Mesenchymal stem cell (in vitro differentiated cells and primary cell): ENCODE measurements around the gene RFX8.

Source experiments
- DNase-seq: peaks from one replicate; pipeline ENCODE4 v3.0.0-alpha.2; 2013
- H2AFZ ChIP-seq: one replicate; pipeline ENCODE4 v1.6.1; 2013; ENCODE audit warnings: low read depth, mild to moderate bottlenecking, control low read depth, inconsistent platforms, low read length, moderate library complexity
- H2AK5ac ChIP-seq: 2 replicates; pipeline ENCODE4 v1.6.1; 2013; ENCODE audit warnings: low read length, moderate library complexity, mild to moderate bottlenecking, inconsistent platforms; ENCODE audit not compliant: severe bottlenecking
- H2BK120ac ChIP-seq: one replicate; pipeline ENCODE4 v1.6.1; 2013; ENCODE audit warnings: low read depth, mild to moderate bottlenecking, inconsistent platforms, low read length, moderate library complexity
- H2BK12ac ChIP-seq, 2 experiments: one replicate each; pipeline ENCODE4 v1.6.1; 2013; ENCODE audit warnings: inconsistent platforms in 2 of 2, low read length in 2 of 2, mild to moderate bottlenecking in 2 of 2, moderate library complexity in 2 of 2, control low read depth in 1 of 2
- H2BK15ac ChIP-seq: one replicate; pipeline ENCODE4 v1.6.1; 2013; ENCODE audit warnings: mild to moderate bottlenecking, low read depth, inconsistent platforms; ENCODE audit not compliant: poor library complexity, severe bottlenecking
- H2BK5ac ChIP-seq: 2 replicates; pipeline ENCODE4 v1.6.1; 2013; ENCODE audit warnings: low read depth, mild to moderate bottlenecking, low read length, control low read depth, inconsistent platforms; ENCODE audit not compliant: poor library complexity, severe bottlenecking
- H3K14ac ChIP-seq, 2 experiments: one replicate each; pipeline ENCODE4 v1.6.1; 2013; ENCODE audit warnings: inconsistent platforms in 2 of 2, low read length in 2 of 2, control low read depth in 1 of 2, mild to moderate bottlenecking in 1 of 2, moderate library complexity in 1 of 2
- H3K18ac ChIP-seq, 2 experiments: one replicate each; pipeline ENCODE4 v1.6.1; 2013; ENCODE audit warnings: inconsistent platforms in 2 of 2, low read length in 2 of 2, control low read depth in 1 of 2, low read depth in 1 of 2, mild to moderate bottlenecking in 1 of 2
- H3K23ac ChIP-seq, 2 experiments: one replicate each; pipeline ENCODE4 v1.6.1; 2013; ENCODE audit warnings: inconsistent platforms in 2 of 2, low read length in 2 of 2, mild to moderate bottlenecking in 2 of 2, moderate library complexity in 2 of 2, control low read depth in 1 of 2
- H3K27ac ChIP-seq: 2 replicates; pipeline ENCODE4 v1.5.1; 2013; ENCODE audit warnings: mild to moderate bottlenecking, moderate library complexity, low read length, control low read depth, inconsistent platforms; ENCODE audit not compliant: poor library complexity, severe bottlenecking
- H3K27me3 ChIP-seq, 2 experiments: 2 replicates each; pipeline versions ENCODE4 v1.6.1 to v1.7.0; 2013; ENCODE audit warnings: low read length in 2 of 2, mild to moderate bottlenecking in 2 of 2, moderate library complexity in 2 of 2, control low read depth in 1 of 2, inconsistent platforms in 1 of 2; ENCODE audit not compliant: control insufficient read depth in 1 of 2, insufficient read depth in 1 of 2
- H3K36me3 ChIP-seq, 2 experiments: 2 replicates each; pipeline versions ENCODE4 v1.6.1 to v1.7.0; 2013; ENCODE audit warnings: low read length in 2 of 2, control low read depth in 1 of 2, inconsistent platforms in 1 of 2, low read depth in 1 of 2, mild to moderate bottlenecking in 1 of 2; ENCODE audit not compliant: insufficient read depth in 2 of 2, control insufficient read depth in 1 of 2
- H3K4ac ChIP-seq, 2 experiments: one replicate each; pipeline ENCODE4 v1.6.1; 2013; ENCODE audit warnings: inconsistent platforms in 2 of 2, low read length in 2 of 2, mild to moderate bottlenecking in 2 of 2, moderate library complexity in 2 of 2, control low read depth in 1 of 2, low read depth in 1 of 2
- H3K4me1 ChIP-seq: 2 replicates; pipeline ENCODE4 v1.6.1; 2013; ENCODE audit warnings: low read depth, low read length, control low read depth; ENCODE audit not compliant: control insufficient read depth, insufficient read depth
- H3K4me2 ChIP-seq: 2 replicates; pipeline ENCODE4 v1.6.1; 2013; ENCODE audit warnings: low read length, mild to moderate bottlenecking, inconsistent platforms; ENCODE audit not compliant: poor library complexity, severe bottlenecking
- H3K4me3 ChIP-seq, 2 experiments: 2 replicates each; pipeline versions ENCODE4 v1.5.1 to v1.7.0; 2013; ENCODE audit warnings: low read length in 2 of 2, mild to moderate bottlenecking in 2 of 2, control low read depth in 1 of 2, low read depth in 1 of 2; ENCODE audit not compliant: insufficient read depth in 1 of 2
- H3K79me1 ChIP-seq: replicated peaks from 2 replicates; pipeline ENCODE4 v1.6.1; 2013; ENCODE audit warnings: mild to moderate bottlenecking, control low read depth, low read length, inconsistent platforms; ENCODE audit not compliant: poor library complexity, severe bottlenecking
- H3K9ac ChIP-seq: 2 replicates; pipeline ENCODE4 v1.7.0; 2013; ENCODE audit warnings: mild to moderate bottlenecking, low read length, moderate library complexity
- H3K9me3 ChIP-seq: 2 replicates; pipeline ENCODE4 v1.7.0; 2013; ENCODE audit warnings: mild to moderate bottlenecking, low read length; ENCODE audit not compliant: control insufficient read depth
- H4K8ac ChIP-seq: one replicate; pipeline ENCODE4 v1.6.1; 2013; ENCODE audit warnings: inconsistent platforms, mild to moderate bottlenecking, low read length, moderate library complexity
- H4K91ac ChIP-seq: one replicate; pipeline ENCODE4 v1.6.1; 2013; ENCODE audit warnings: mild to moderate bottlenecking, low read length, inconsistent platforms
- WGBS: methylation state at CpG from one replicate; pipeline ENCODE4 v1.1.7; 2013; ENCODE audit warnings: mixed read lengths; 5-methylcytosine and 5-hydroxymethylcytosine counted together

RFX8 gene

GRCh38 chr2:101476605-101477208 lies 1.8 kb upstream of the RFX8 start:
- Histone ChIP-seq H3K18ac (no peak overlapping the region), H3K14ac (no peak overlapping the region), H3K4me1 (peaks cover 2% of the 10 kb centered on the region), H3K4ac (peak overlapping the region in 1 of 2 experiments; percentile 31), H4K91ac (peak overlapping the region; percentile 67), H3K23ac (no peak overlapping the region), H3K79me1 (no peaks in the 10 kb centered on the region), H4K8ac (peak overlapping the region; percentile 36), H2BK120ac (no peak overlapping the region), H2AK5ac (no peak overlapping the region), H3K36me3 (peaks cover 0 to 6% of the 10 kb centered on the region in 2 experiments), H3K9me3 (no peaks in the 10 kb centered on the region), H3K4me2 (no peak overlapping the region), H2BK15ac (no peak overlapping the region), H2BK12ac (peak overlapping the region in 1 of 2 experiments; percentile 7), H2AFZ (no peak overlapping the region), H3K27me3 (peaks cover 0 to 5% of the 10 kb centered on the region in 2 experiments), H3K27ac (no peak overlapping the region), H2BK5ac (no peak overlapping the region), H3K4me3 (no peak overlapping the region), H3K9ac (no peak overlapping the region)
- 94% methylated on average over 7 of the region's 8 CpGs for whole genome bisulfite sequencing
- no peak for DNase-seq

GRCh38 chr2:101473911-101474701 lies 806 bp downstream of the RFX8 start:
- no peak overlapping the region for H3K27ac ChIP-seq
- peak overlapping the region; percentile 92 to 97 for H3K18ac ChIP-seq
- peak overlapping the region; percentile 70 for H2AFZ ChIP-seq
- no peaks in the 10 kb centered on the region for H3K27me3 ChIP-seq
- H3K23ac ChIP-seq = peak overlapping the region in 1 of 2 experiments; percentile 81
- peak overlapping the region; percentile 96 for H4K8ac ChIP-seq
- H3K9me3 ChIP-seq = no peaks in the 10 kb centered on the region
- H2AK5ac ChIP-seq = no peak overlapping the region
- peak; percentile 50 for DNase-seq
- H3K14ac ChIP-seq = peak overlapping the region in 1 of 2 experiments; percentile 62
- H3K36me3 ChIP-seq = peaks cover 0 to 26% of the 10 kb centered on the region in 2 experiments
- H2BK12ac ChIP-seq = peak overlapping the region in 1 of 2 experiments; percentile 94
- H3K4ac ChIP-seq = peak overlapping the region; percentile 75 to 90
- H3K9ac ChIP-seq = peak overlapping the region; percentile 100
- H3K4me2 ChIP-seq = peak overlapping the region; percentile 98
- H3K4me1 ChIP-seq = peaks cover 2% of the 10 kb centered on the region
- peak overlapping the region; percentile 97 for H2BK120ac ChIP-seq
- WGBS = 0% methylated on average over 55 of the region's 92 CpGs
- peak overlapping the region; percentile 77 for H4K91ac ChIP-seq
- peak overlapping the region; percentile 29 for H2BK15ac ChIP-seq
- H3K79me1 ChIP-seq = no peaks in the 10 kb centered on the region
- no peak overlapping the region for H2BK5ac ChIP-seq
- peak overlapping the region; percentile 66 to 84 for H3K4me3 ChIP-seq

GRCh38 chr2:101473591-101473910 lies 1.4 kb downstream of the RFX8 start:
- H4K91ac ChIP-seq = peak overlapping the region; percentile 77
- peak overlapping the region; percentile 92 to 97 for H3K18ac ChIP-seq
- H3K27ac ChIP-seq = no peak overlapping the region
- peak overlapping the region; percentile 98 for H3K4me2 ChIP-seq
- H2BK120ac ChIP-seq = peak overlapping the region; percentile 97
- peaks cover 0 to 29% of the 10 kb centered on the region in 2 experiments for H3K36me3 ChIP-seq
- peak overlapping the region; percentile 75 to 90 for H3K4ac ChIP-seq
- peak overlapping the region; percentile 66 to 84 for H3K4me3 ChIP-seq
- H4K8ac ChIP-seq = peak overlapping the region; percentile 96
- no peaks in the 10 kb centered on the region for H3K79me1 ChIP-seq
- no peaks in the 10 kb centered on the region for H3K9me3 ChIP-seq
- peak overlapping the region; percentile 70 for H2AFZ ChIP-seq
- H2AK5ac ChIP-seq = no peak overlapping the region
- whole genome bisulfite sequencing = 53% methylated on average over 3 of the region's 3 CpGs
- DNase-seq = no peak
- peaks cover 2% of the 10 kb centered on the region for H3K4me1 ChIP-seq
- H3K23ac ChIP-seq = peak overlapping the region in 1 of 2 experiments; percentile 81
- H2BK5ac ChIP-seq = no peak overlapping the region
- H3K27me3 ChIP-seq = no peaks in the 10 kb centered on the region
- H3K9ac ChIP-seq = peak overlapping the region; percentile 100
- peak overlapping the region in 1 of 2 experiments; percentile 7 for H2BK12ac ChIP-seq
- H3K14ac ChIP-seq = peak overlapping the region in 1 of 2 experiments; percentile 57
- H2BK15ac ChIP-seq = no peak overlapping the region

GRCh38 chr2:101469863-101470262 lies 5.0 kb downstream of the RFX8 start:
- Histone ChIP-seq H2BK12ac (peak overlapping the region; percentile 15), H3K23ac (no peak overlapping the region), H2BK15ac (no peak overlapping the region), H3K27me3 (no peaks in the 10 kb centered on the region), H3K9ac (peak overlapping the region; percentile 45), H3K14ac (no peak overlapping the region), H3K79me1 (no peaks in the 10 kb centered on the region), H2BK5ac (no peak overlapping the region), H4K8ac (peak overlapping the region; percentile 19), H2AK5ac (no peak overlapping the region), H3K4ac (no peak overlapping the region), H3K4me2 (no peak overlapping the region), H2BK120ac (no peak overlapping the region), H3K27ac (no peak overlapping the region), H4K91ac (no peak overlapping the region), H3K18ac (no peak overlapping the region), H2AFZ (no peak overlapping the region), H3K4me3 (peak overlapping the region in 1 of 2 experiments; percentile 35), H3K4me1 (peaks cover 2% of the 10 kb centered on the region), H3K36me3 (peaks cover 0 to 65% of the 10 kb centered on the region in 2 experiments), H3K9me3 (no peaks in the 10 kb centered on the region)
- no peak for DNase-seq
- 95% methylated on average over 4 of the region's 4 CpGs for WGBS
